ENCODE data around the gene DLG5.

DNA sequence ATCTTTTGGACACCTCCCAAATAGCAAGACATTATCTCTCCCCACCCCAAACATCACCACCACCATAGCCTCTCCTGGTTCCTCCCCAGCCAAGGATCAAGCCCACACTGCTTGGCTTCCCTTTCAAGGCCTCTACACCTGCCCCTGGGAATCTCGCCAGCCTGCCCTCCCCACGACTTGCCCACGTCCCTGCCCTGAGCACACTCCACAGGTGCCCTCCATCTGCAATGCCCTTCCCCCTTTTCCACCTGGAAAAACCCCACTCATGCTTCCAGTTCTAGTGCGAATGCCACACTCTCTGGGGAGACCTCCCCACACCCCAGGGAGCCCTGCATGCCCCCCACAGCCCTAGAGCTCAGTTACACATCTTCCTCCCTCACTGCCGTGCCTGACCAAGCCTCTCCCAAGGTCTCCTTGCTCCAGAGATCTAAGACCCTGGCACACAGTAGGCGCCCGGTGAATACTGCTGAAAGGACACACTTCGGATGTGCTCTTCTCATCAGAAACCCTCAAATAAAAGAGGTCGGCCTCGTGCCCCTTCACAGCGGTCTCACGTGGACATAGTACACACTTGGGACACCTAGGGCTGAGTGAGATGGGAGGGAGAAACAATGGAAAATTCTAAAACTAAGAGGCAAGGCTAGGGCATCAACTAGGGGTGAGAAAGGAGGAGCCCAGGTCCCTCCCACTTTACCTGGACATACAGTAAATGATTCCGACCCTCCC lies 91.4 kb downstream of the DLG5 start:
- TF ChIP-seq, protein P1, sequence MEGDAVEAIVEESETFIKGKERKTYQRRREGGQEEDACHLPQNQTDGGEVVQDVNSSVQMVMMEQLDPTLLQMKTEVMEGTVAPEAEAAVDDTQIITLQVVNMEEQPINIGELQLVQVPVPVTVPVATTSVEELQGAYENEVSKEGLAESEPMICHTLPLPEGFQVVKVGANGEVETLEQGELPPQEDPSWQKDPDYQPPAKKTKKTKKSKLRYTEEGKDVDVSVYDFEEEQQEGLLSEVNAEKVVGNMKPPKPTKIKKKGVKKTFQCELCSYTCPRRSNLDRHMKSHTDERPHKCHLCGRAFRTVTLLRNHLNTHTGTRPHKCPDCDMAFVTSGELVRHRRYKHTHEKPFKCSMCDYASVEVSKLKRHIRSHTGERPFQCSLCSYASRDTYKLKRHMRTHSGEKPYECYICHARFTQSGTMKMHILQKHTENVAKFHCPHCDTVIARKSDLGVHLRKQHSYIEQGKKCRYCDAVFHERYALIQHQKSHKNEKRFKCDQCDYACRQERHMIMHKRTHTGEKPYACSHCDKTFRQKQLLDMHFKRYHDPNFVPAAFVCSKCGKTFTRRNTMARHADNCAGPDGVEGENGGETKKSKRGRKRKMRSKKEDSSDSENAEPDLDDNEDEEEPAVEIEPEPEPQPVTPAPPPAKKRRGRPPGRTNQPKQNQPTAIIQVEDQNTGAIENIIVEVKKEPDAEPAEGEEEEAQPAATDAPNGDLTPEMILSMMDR (IDR thresholded peaks at IDR 0.05): no peak
- no peak for TF ChIP-seq POLR2AphosphoS5 (IDR thresholded peaks at IDR 0.05; ENCODE audit: low read depth, low read length)
